Chondrocyte (in vitro differentiated cells): ENCODE data around the gene TMEM37. TPM values are rescaled to one million over a fixed set of nuclear protein-coding genes. Genes with fewer than 3 reads are reported as not detected.

Experiments
- DNase-seq: peaks from one replicate; pipeline ENCODE4 v3.0.0; 2021; ENCODE audit warnings: mixed read lengths, low spot score
- H3K27ac Mint-ChIP-seq: one replicate; pipeline ENCODE4 v1.8.0; 2021; ENCODE audit warnings: mild to moderate bottlenecking, moderate library complexity, mixed read lengths; ENCODE audit not compliant: unreplicated experiment
- H3K27me3 Mint-ChIP-seq: 2 replicates; pipeline ENCODE4 v1.8.0; 2021; ENCODE audit warnings: low read depth, mixed read lengths
- H3K36me3 Mint-ChIP-seq: 2 replicates; pipeline ENCODE4 v1.8.0; 2021; ENCODE audit warnings: low read depth, mixed read lengths
- H3K4me1 Mint-ChIP-seq: 2 replicates; pipeline ENCODE4 v1.8.0; 2021; ENCODE audit warnings: low read depth, mild to moderate bottlenecking, mixed read lengths
- H3K4me3 Mint-ChIP-seq: one replicate; pipeline ENCODE4 v1.8.0; 2021; ENCODE audit warnings: mild to moderate bottlenecking, moderate library complexity, mixed read lengths; ENCODE audit not compliant: unreplicated experiment
- H3K9me3 Mint-ChIP-seq: 2 replicates; pipeline ENCODE4 v1.8.0; 2021; ENCODE audit warnings: low read depth, mixed read lengths
- CTCF ChIP-seq: fragments of 200-600 bp; sonication (generic); IDR thresholded peaks from 2 replicates; pipeline ENCODE4 v1.5.0; 2021; ENCODE audit warnings: antibody characterized with exemption, mild to moderate bottlenecking, moderate library complexity
- total RNA-seq: library from RNA; stranded (reverse); gene quantifications from 3 replicates; pipeline ENCODE4 v1.2.1, GENCODE V29; 2021

The TMEM37 gene
- total RNA-seq, 1 donor from 2014 or later, result 0.77 TPM

DNA sequence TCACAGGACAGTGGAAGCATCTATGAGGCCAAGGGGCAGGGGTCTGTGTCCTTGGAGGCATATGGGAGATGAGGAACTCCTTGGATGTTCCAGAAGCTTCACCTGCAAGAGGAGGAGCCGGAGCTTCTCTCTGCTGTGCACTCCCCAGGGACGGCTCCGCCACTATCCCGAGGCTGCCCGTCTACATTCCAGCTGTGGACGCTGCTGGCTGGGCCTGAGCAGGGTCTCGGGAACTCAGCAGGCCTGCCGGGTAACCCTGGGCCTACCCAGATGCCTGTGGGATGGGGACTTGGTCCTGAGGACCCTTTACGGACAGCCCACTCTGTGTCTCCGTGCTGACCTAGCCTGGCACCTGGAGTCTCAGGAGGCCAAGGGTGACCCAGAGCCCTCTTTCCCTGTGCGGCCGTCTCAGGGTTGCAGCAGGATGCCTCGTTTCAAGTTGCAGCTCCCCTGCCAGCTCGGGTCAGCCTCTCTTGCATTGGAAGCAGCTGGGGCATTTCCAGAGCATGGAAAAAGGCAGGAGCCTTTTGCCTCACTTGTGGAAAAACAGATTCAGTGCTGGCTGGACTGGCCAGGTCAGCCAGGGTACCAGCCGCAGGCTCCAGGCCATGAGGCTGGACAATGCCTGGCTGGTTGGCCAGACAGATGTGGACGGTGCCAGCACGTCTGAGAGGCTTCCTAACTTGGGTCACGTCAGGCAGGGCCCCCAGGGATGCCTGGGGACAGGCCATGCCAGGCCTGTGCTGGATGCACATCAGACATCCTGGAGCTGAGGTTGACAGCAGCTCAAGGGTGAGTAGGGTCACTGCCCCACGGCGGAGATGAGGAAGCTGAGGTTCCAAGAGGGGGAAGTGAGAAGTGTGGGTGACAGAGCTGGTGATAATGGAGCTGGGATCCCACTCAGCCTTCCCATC is 51.1 kb downstream of the TMEM37 start:
- Mint-ChIP-seq H3K36me3 (no peaks in the 10 kb centered on the region), H3K27me3 (peaks cover 2% of the 10 kb centered on the region), H3K4me1 (peaks cover 55% of the 10 kb centered on the region), H3K9me3 (no peaks in the 10 kb centered on the region), H3K27ac (no peak overlapping the region), H3K4me3 (no peak overlapping the region)
- DNase-seq, result no peak
- no peak for TF ChIP-seq CTCF

- Mint-ChIP-seq H3K4me1 (peaks cover 61% of the 10 kb centered on the region), H3K36me3 (no peaks in the 10 kb centered on the region), H3K4me3 (no peak overlapping the region), H3K9me3 (no peaks in the 10 kb centered on the region), H3K27ac (peak overlapping the region; percentile 15), H3K27me3 (peaks cover 2% of the 10 kb centered on the region)
- no peak for TF ChIP-seq CTCF
- no peak for DNase-seq
Measured at GRCh38 chr2:119483395-119483753, 51.7 kb downstream of the TMEM37 start.

- Mint-ChIP-seq H3K36me3 (no peaks in the 10 kb centered on the region), H3K4me1 (peaks cover 59% of the 10 kb centered on the region), H3K4me3 (no peak overlapping the region), H3K27ac (peak overlapping the region; percentile 53), H3K9me3 (no peaks in the 10 kb centered on the region), H3K27me3 (no peaks in the 10 kb centered on the region)
- TF ChIP-seq CTCF, result no peak
- DNase-seq, result no peak
Measured at GRCh38 chr2:119483896-119484718, 52.5 kb downstream of the TMEM37 start.

DNA sequence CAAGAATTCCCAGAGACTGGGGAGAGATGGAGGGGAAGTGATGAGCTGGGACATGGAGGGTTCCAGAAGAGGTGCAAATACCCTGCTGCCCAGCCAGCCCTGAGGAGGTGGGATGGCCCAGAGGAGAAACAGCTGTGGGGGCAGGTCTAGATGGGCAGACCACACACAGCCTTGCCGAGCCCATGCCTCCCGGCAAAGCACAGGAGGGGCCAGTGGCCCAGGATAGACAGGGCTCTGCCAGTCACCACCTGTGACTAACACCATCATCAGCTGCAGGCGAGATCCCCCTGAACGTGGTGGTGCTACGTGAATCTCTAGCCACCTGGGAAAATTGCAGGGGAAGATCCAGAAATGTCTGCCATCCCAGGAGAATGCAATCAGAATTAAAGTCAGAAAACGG is 53.2 kb downstream of the TMEM37 start:
- Mint-ChIP-seq H3K9me3 (no peaks in the 10 kb centered on the region), H3K4me3 (no peak overlapping the region), H3K36me3 (no peaks in the 10 kb centered on the region), H3K27me3 (no peaks in the 10 kb centered on the region), H3K27ac (peak overlapping the region; percentile 69), H3K4me1 (peaks cover 67% of the 10 kb centered on the region)
- TF ChIP-seq CTCF, result no peak
- no peak for DNase-seq

- Mint-ChIP-seq H3K9me3 (no peaks in the 10 kb centered on the region), H3K4me1 (peaks cover 71% of the 10 kb centered on the region)
Measured at GRCh38 chr2:119485336-119486110, 53.9 kb downstream of the TMEM37 start.

More at GRCh38 chr2:119485336-119486110, 53.9 kb downstream of the TMEM37 start:
- no peaks in the 10 kb centered on the region for H3K27me3 Mint-ChIP-seq
- no peak for DNase-seq
- no peaks in the 10 kb centered on the region for H3K36me3 Mint-ChIP-seq
- no peak for TF ChIP-seq CTCF
- H3K4me3 Mint-ChIP-seq, result no peak overlapping the region
- peak overlapping the region; percentile 70 for H3K27ac Mint-ChIP-seq
